HCT116 (cell line): ENCODE results near the gene PRMT2. TPM values are rescaled to one million over a fixed set of nuclear protein-coding genes. Genes with fewer than 3 reads are reported as not detected.

Experiments
- ATAC-seq: fragments of 200-7000 bp; cut with Tn5 transposase; 2 replicates; pipeline ENCODE4 v1.9.1; 2020; ENCODE audit warnings: mild to moderate bottlenecking, moderate library complexity
- BruUV-seq: library from RNA; stranded (reverse); fragments of 400-500 nt; replicated peaks from 2 replicates; lab custom pipeline; 2021; lab: Mats Ljungman, UMichigan
- CTCF ChIA-PET: fragments of 300-600 bp; sonication (Branson Sonifier 250); formaldehyde crosslinking; loops from one replicate; lab custom pipeline; 2021; ENCODE audit warnings: antibody characterized with exemption; lab: Charles Lee
- POLR2A ChIA-PET: fragments of 300-600, 350-600 bp; sonication (Branson Sonifier 250); formaldehyde crosslinking; loops from one replicate; lab custom pipeline; 2021; ENCODE audit warnings: antibody characterized with exemption; lab: Charles Lee
- RAD21 ChIA-PET, 2 experiments: fragments of 300-600 bp; sonication (Branson Sonifier 250); formaldehyde crosslinking; loops; one replicate each; lab custom pipeline; 2023; ENCODE audit warnings: low total read pairs in 2 of 2; ENCODE audit not compliant: uncharacterized antibody in 2 of 2, unreplicated experiment in 2 of 2, low non-redundant PET in 1 of 2; lab: Charles Lee
- DNase-seq: peaks from one replicate; pipeline ENCODE4 v3.0.0-alpha.2; 2010; ENCODE audit warnings: low read depth, low spot score
- H2AFZ ChIP-seq: fragments of 200-600 bp; shearing (Covaris generic), sonication (generic); 2 replicates; pipeline ENCODE4 v1.6.1; 2017; ENCODE audit warnings: low read depth, mixed run types, mixed read lengths, antibody characterized with exemption, low read length; ENCODE audit not compliant: poor library complexity, severe bottlenecking
- H3K27ac ChIP-seq: 2 replicates; pipeline ENCODE4 v1.5.1; 2012; ENCODE audit warnings: low read depth, low read length
- H3K27me3 ChIP-seq: fragments of 200-600 bp; sonication (generic); 2 replicates; pipeline ENCODE4 v1.6.1; 2016; ENCODE audit warnings: mixed run types, low read length, mixed read lengths; ENCODE audit not compliant: insufficient read depth
- H3K36me3 ChIP-seq, 2 experiments: fragments of 200-500 bp in 1 of 2; fragments of 200-600 bp in 1 of 2; sonication (Bioruptor generic) in 1 of 2; sonication (generic) in 1 of 2; 2 replicates each; pipeline versions ENCODE4 v1.5.1 to v1.6.1; 2014 to 2016; ENCODE audit warnings: low read length in 2 of 2, inconsistent platforms in 1 of 2, mixed read lengths in 1 of 2, mixed run types in 1 of 2; ENCODE audit not compliant: insufficient read depth in 2 of 2, control insufficient read depth in 1 of 2
- H3K4me1 ChIP-seq, 2 experiments: fragments of 200-600 bp in 1 of 2; sonication (generic) in 1 of 2; 2 replicates each; pipeline versions ENCODE4 v1.5.1 to v1.6.1; 2012 to 2017; ENCODE audit warnings: low read length in 2 of 2, inconsistent platforms in 1 of 2, mild to moderate bottlenecking in 1 of 2, mixed read lengths in 1 of 2, mixed run types in 1 of 2, moderate library complexity in 1 of 2; ENCODE audit not compliant: insufficient read depth in 2 of 2, control insufficient read depth in 1 of 2
- H3K4me2 ChIP-seq: fragments of 200-600 bp; sonication (generic); 2 replicates; pipeline ENCODE4 v1.6.1; 2017; ENCODE audit warnings: mixed run types, low read length, mixed read lengths
- H3K4me3 ChIP-seq, 2 experiments: fragments of 200-600 bp in 1 of 2; sonication (generic) in 1 of 2; replicated peaks in 1 of 2; 2 replicates each; pipeline ENCODE4 v1.5.1; 2011 to 2016; ENCODE audit warnings: low read length in 2 of 2, control low read depth in 1 of 2, low read depth in 1 of 2, mild to moderate bottlenecking in 1 of 2, mixed read lengths in 1 of 2, mixed run types in 1 of 2
- H3K79me2 ChIP-seq: fragments of 200-600 bp; sonication (generic); 2 replicates; pipeline ENCODE4 v1.6.1; 2017; ENCODE audit warnings: mild to moderate bottlenecking, mixed run types, low read length, moderate library complexity, mixed read lengths; ENCODE audit not compliant: insufficient read depth
- H3K9ac ChIP-seq: fragments of 200-600 bp; sonication (generic); 2 replicates; pipeline ENCODE4 v1.6.1; 2016; ENCODE audit warnings: low read length, mixed read lengths
- H3K9me2 ChIP-seq: fragments of 200-600 bp; sonication (generic), shearing (Covaris generic); 2 replicates; pipeline ENCODE4 v1.6.1; 2017; ENCODE audit warnings: mixed run types, mild to moderate bottlenecking, moderate library complexity; ENCODE audit not compliant: insufficient read depth
- H3K9me3 ChIP-seq, 2 experiments: fragments of 200-500 bp in 1 of 2; fragments of 200-600 bp in 1 of 2; sonication (Bioruptor generic) in 1 of 2; sonication (generic) in 1 of 2; 2 replicates each; pipeline ENCODE4 v1.6.1; 2014 to 2017; ENCODE audit warnings: low read length in 2 of 2, mixed read lengths in 2 of 2, inconsistent platforms in 1 of 2, low read depth in 1 of 2, mild to moderate bottlenecking in 1 of 2, mixed run types in 1 of 2, moderate library complexity in 1 of 2; ENCODE audit not compliant: control insufficient read depth in 1 of 2, insufficient read depth in 1 of 2
- H4K20me1 ChIP-seq: fragments of 200-600 bp; sonication (generic), shearing (Covaris generic); 2 replicates; pipeline ENCODE4 v1.6.1; 2017; ENCODE audit warnings: mixed run types, mild to moderate bottlenecking, moderate library complexity; ENCODE audit not compliant: insufficient read depth
- CBX3 ChIP-seq: IDR thresholded peaks from 2 replicates; pipeline ENCODE4 v1.6.1; 2012; ENCODE audit warnings: low read depth
- CTCF ChIP-seq, 3 experiments: fragments of 200-600 bp in 1 of 3; sonication (generic) in 1 of 3; IDR thresholded peaks in 2 of 3; conservative IDR thresholded peaks in 1 of 3; 2 replicates each; pipeline ENCODE4 v1.5.1; 2012 to 2017; ENCODE audit warnings: low read depth in 2 of 3, low read length in 2 of 3, antibody characterized with exemption in 1 of 3, borderline replicate concordance in 1 of 3, control low read depth in 1 of 3, mild to moderate bottlenecking in 1 of 3, mixed read lengths in 1 of 3, mixed run types in 1 of 3, moderate library complexity in 1 of 3; ENCODE audit not compliant: insufficient read depth in 1 of 3
- EZH2phosphoT487 ChIP-seq: fragments of 200-600 bp; IDR thresholded peaks from 2 replicates; pipeline ENCODE4 v1.6.1; 2018; ENCODE audit warnings: antibody characterized with exemption, borderline replicate concordance
- intact Hi-C: fragments of 100-400 bp; cut with micrococcal nuclease; formaldehyde crosslinking; loops from 2 replicates; pipeline ENCODE4 v1.10.0; 2022
- total RNA-seq: library from RNA; stranded (reverse); gene quantifications from one replicate; pipeline ENCODE4 v1.2.1, GENCODE V29; 2021; ENCODE audit not compliant: unreplicated experiment
- TF ChIP-seq, protein P1 (sequence below): IDR thresholded peaks from 2 replicates; pipeline ENCODE4 v1.6.1; 2011; ENCODE audit warnings: mild to moderate bottlenecking, low read length, moderate library complexity; ENCODE audit not compliant: insufficient replicate concordance; ENCODE audit errors: extremely low read depth

PRMT2 gene
- total RNA-seq, 1 experiment from 2014 or later: 59.1 TPM

DNA sequence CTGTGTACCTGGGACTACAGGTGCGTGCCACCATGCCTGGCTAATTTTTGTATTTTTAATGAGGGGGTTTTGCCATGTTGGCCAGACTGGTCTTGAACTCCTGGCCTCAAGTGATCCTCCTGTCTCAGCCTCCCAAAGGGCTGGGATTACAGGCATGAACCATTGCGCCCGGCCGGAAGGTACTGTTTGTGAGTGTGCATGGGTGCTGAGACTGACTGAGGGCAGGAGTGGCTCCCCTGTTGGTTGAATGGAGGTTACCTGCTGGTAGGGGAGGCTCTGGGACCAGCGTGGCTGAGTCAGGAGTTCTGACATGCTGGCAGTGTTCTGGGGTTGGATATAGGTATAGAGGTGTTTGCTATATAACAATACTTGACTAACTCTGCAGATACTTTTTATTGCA is 10.4 kb downstream of the PRMT2 start:
- H4K20me1 ChIP-seq: no peaks in the 10 kb centered on the region
- no peak overlapping the region for H3K27ac ChIP-seq
- H3K9me2 ChIP-seq: no peaks in the 10 kb centered on the region
- intact Hi-C loops: no loop called here
- DNase-seq (no peak), ATAC-seq (no peak)
- ChIA-PET RAD21 (no interaction called here), POLR2A (no interaction called here), CTCF (no interaction called here)
- no peak overlapping the region for H3K4me3 ChIP-seq
- H3K9me3 ChIP-seq: no peaks in the 10 kb centered on the region
- H3K4me1 ChIP-seq: no peaks in the 10 kb centered on the region
- H2AFZ ChIP-seq: no peak overlapping the region
- H3K36me3 ChIP-seq: peaks cover 28 to 45% of the 10 kb centered on the region in 2 experiments; a peak in 3 of 4 replicates
- no peaks in the 10 kb centered on the region for H3K27me3 ChIP-seq
- no peak for TF ChIP-seq CBX3
- TF ChIP-seq CTCF (IDR thresholded peaks at IDR 0.05 in 2 of 3, conservative IDR thresholded peaks at IDR 0.05 in 1 of 3; ENCODE audit: borderline replicate concordance in 1 of 3, insufficient read depth in 1 of 3, low read depth in 2 of 3, low read length in 2 of 3): no peak
- TF ChIP-seq, protein P1, sequence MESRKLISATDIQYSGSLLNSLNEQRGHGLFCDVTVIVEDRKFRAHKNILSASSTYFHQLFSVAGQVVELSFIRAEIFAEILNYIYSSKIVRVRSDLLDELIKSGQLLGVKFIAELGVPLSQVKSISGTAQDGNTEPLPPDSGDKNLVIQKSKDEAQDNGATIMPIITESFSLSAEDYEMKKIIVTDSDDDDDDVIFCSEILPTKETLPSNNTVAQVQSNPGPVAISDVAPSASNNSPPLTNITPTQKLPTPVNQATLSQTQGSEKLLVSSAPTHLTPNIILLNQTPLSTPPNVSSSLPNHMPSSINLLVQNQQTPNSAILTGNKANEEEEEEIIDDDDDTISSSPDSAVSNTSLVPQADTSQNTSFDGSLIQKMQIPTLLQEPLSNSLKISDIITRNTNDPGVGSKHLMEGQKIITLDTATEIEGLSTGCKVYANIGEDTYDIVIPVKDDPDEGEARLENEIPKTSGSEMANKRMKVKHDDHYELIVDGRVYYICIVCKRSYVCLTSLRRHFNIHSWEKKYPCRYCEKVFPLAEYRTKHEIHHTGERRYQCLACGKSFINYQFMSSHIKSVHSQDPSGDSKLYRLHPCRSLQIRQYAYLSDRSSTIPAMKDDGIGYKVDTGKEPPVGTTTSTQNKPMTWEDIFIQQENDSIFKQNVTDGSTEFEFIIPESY: no peak
- TF ChIP-seq EZH2phosphoT487: no peak
- peaks cover 3% of the 10 kb centered on the region; the same call in 1 of the 2 replicates for H3K79me2 ChIP-seq
- H3K9ac ChIP-seq: no peak overlapping the region
- no TSS peak for BruUV-seq
- no peak overlapping the region for H3K4me2 ChIP-seq
